C4-2B (cell line): ENCODE results near the gene DDX46.

ENCODE experiments used
- CTCF ChIP-seq: fragments of 450-650 bp; conservative IDR thresholded peaks from 2 replicates; pipeline ENCODE4 v1.5.1; 2017; ENCODE audit warnings: mild to moderate bottlenecking
- ZFX ChIP-seq: fragments of 450-650 bp; IDR thresholded peaks from 2 replicates; pipeline ENCODE4 v1.6.1; 2017

DNA sequence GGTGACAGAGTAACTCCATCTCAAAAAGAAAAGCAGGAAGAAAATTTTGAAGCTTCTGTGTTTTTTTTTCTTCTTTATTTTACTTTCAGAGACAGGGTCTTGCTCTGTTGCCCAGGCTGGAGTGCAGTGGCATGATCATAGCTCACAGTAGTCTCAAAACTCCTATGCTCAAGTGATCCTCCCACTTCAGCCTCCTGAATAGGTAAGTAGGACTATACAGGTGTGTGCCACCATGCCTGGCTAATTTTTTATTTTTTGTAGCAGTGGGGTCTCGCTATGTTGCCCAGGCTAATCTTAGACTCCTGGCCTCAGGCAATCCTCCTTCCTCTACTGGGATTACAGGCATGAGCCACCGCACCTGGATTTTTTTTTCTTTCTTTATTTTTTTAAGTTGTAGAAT lies 77.0 kb downstream of the DDX46 start:
- TF ChIP-seq CTCF, result no peak
- TF ChIP-seq ZFX, result no peak
